GM19035 (cell line): ENCODE results near the gene OGN.

ENCODE experiments used
- ATAC-seq: cut with Tn5 transposase; IDR thresholded peaks from one replicate; pipeline ENCODE4 v1.9.1; 2021; ENCODE audit not compliant: unreplicated experiment

OGN gene

GRCh38 chr9:92405818-92406217, 1.4 kb upstream of the OGN start:
- ATAC-seq, result no peak

GRCh38 chr9:92402826-92403745, 1.3 kb downstream of the OGN start:
- no peak for ATAC-seq

- no peak for ATAC-seq
These were observed 2.0 kb downstream of the OGN start for GRCh38 chr9:92402360-92402759.

- ATAC-seq, result no peak
These were observed 6.5 kb downstream of the OGN start for GRCh38 chr9:92397853-92398252.

- no peak for ATAC-seq
These were observed 8.8 kb downstream of the OGN start for GRCh38 chr9:92395617-92396016.

GRCh38 chr9:92393686-92394085, 10.7 kb downstream of the OGN start:
- ATAC-seq, result no peak

- ATAC-seq, result no peak
These were observed 11.7 kb downstream of the OGN start for GRCh38 chr9:92392690-92393089.

GRCh38 chr9:92385953-92386352, 18.4 kb downstream of the OGN start:
- no peak for ATAC-seq

- ATAC-seq, result no peak
These were observed 18.9 kb downstream of the OGN start for GRCh38 chr9:92385477-92385876.

GRCh38 chr9:92385001-92385400, 19.4 kb downstream of the OGN start:
- no peak for ATAC-seq

- ATAC-seq, result no peak
These were observed 20.0 kb downstream of the OGN start for GRCh38 chr9:92384375-92384774.

- ATAC-seq, result no peak
These were observed 22.6 kb downstream of the OGN start for GRCh38 chr9:92381775-92382174.

- no peak for ATAC-seq
These were observed 23.8 kb downstream of the OGN start for GRCh38 chr9:92380603-92381002.

GRCh38 chr9:92378865-92379560, 25.4 kb downstream of the OGN start:
- ATAC-seq, result no peak

- no peak for ATAC-seq
These were observed 26.5 kb downstream of the OGN start for GRCh38 chr9:92377876-92378275.

GRCh38 chr9:92373167-92373566, 31.2 kb downstream of the OGN start:
- ATAC-seq, result no peak

GRCh38 chr9:92369075-92369474, 35.3 kb downstream of the OGN start:
- no peak for ATAC-seq

- no peak for ATAC-seq
These were observed 44.3 kb downstream of the OGN start for GRCh38 chr9:92360083-92360482.

GRCh38 chr9:92359394-92359995, 44.9 kb downstream of the OGN start:
- ATAC-seq, result no peak

- no peak for ATAC-seq
These were observed 51.3 kb downstream of the OGN start for GRCh38 chr9:92353051-92353450.

- no peak for ATAC-seq
These were observed 53.6 kb downstream of the OGN start for GRCh38 chr9:92350740-92351133.
